B cell (primary cell): ENCODE measurements around the gene PCSK6. TPM values are rescaled to one million over a fixed set of nuclear protein-coding genes. Genes with fewer than 3 reads are reported as not detected.

ENCODE experiments used
- ATAC-seq: fragments of 200-7000 bp; cut with Tn5 transposase; one replicate; pipeline ENCODE4 v1.10.0; 2021; ENCODE audit warnings: low read depth, mild to moderate bottlenecking, moderate number of reproducible peaks, moderate library complexity
- CTCF ChIA-PET: fragments of 350-600 bp; sonication (Branson Sonifier 250); formaldehyde crosslinking; loops from one replicate; lab custom pipeline; 2021; ENCODE audit warnings: antibody characterized with exemption, inconsistent platforms; lab: Charles Lee
- POLR2A ChIA-PET: fragments of 350-600 bp; sonication (Branson Sonifier 250); formaldehyde crosslinking; loops from one replicate; lab custom pipeline; 2021; ENCODE audit warnings: antibody characterized with exemption; lab: Charles Lee
- DNase-seq: peaks from one replicate; pipeline ENCODE4 v3.0.0; 2013
- H2AFZ ChIP-seq: 2 replicates; pipeline ENCODE4 v1.6.1; 2012; ENCODE audit warnings: mild to moderate bottlenecking, low read depth, low read length; ENCODE audit not compliant: insufficient read depth, poor library complexity, severe bottlenecking
- H3K27ac ChIP-seq, 2 donors: 1 replicate in 1 of 2; 2 replicates in 1 of 2; pipeline ENCODE4 v1.5.1; 2012 to 2013; ENCODE audit warnings: low read length in 2 of 2, mild to moderate bottlenecking in 2 of 2, moderate library complexity in 1 of 2
- H3K27me3 ChIP-seq, 4 experiments: fragments of 200-600 bp in 1 of 4; sonication (generic) in 1 of 4; replicated peaks in 1 of 4; 1 replicate in 2 of 4; 2 replicates in 2 of 4; pipeline versions ENCODE4 v1.6.1 to v1.7.0; 2013 to 2016; ENCODE audit warnings: low read length in 3 of 4, mild to moderate bottlenecking in 2 of 4, mixed read lengths in 1 of 4, moderate library complexity in 1 of 4; ENCODE audit not compliant: insufficient read depth in 4 of 4, control insufficient read depth in 3 of 4; ENCODE audit errors: control extremely low read depth in 1 of 4
- H3K36me3 ChIP-seq, 2 experiments: replicated peaks in 1 of 2; 1 replicate in 1 of 2; 2 replicates in 1 of 2; pipeline versions ENCODE4 v1.6.1 to v1.7.1; 2013; ENCODE audit warnings: low read length in 1 of 2; ENCODE audit not compliant: insufficient read depth in 2 of 2, control insufficient read depth in 1 of 2; ENCODE audit errors: control extremely low read depth in 1 of 2, extremely low read depth in 1 of 2
- H3K4me1 ChIP-seq, 2 donors: fragments of 200-600 bp in 1 of 2; sonication (generic) in 1 of 2; 1 replicate in 1 of 2; 2 replicates in 1 of 2; pipeline versions ENCODE4 v1.5.1 to v1.6.1; 2013 to 2017; ENCODE audit warnings: low read length in 2 of 2; ENCODE audit not compliant: control insufficient read depth in 2 of 2, insufficient read depth in 2 of 2
- H3K4me2 ChIP-seq: replicated peaks from 2 replicates; pipeline ENCODE3; 2012; ENCODE audit warnings: mild to moderate bottlenecking, low read depth, low read length; ENCODE audit not compliant: poor library complexity, severe bottlenecking
- H3K4me3 ChIP-seq, 5 experiments: fragments of 200-600 bp in 1 of 5; sonication (generic) in 1 of 5; 1 replicate in 3 of 5; 2 replicates in 2 of 5; pipeline versions ENCODE4 v1.5.1 to v1.7.0; 2011 to 2016; ENCODE audit warnings: low read length in 4 of 5, mild to moderate bottlenecking in 4 of 5, low read depth in 2 of 5, control low read depth in 1 of 5, moderate library complexity in 1 of 5; ENCODE audit not compliant: insufficient read depth in 1 of 5; ENCODE audit errors: control extremely low read depth in 1 of 5, extremely low read depth in 1 of 5
- H3K79me2 ChIP-seq: fragments of 200-600 bp; sonication (generic); one replicate; pipeline ENCODE4 v1.6.0; 2016; ENCODE audit warnings: low read length; ENCODE audit not compliant: control insufficient read depth, insufficient read depth
- H3K9ac ChIP-seq: fragments of 200-600 bp; sonication (generic); 2 replicates; pipeline ENCODE4 v1.6.1; 2017; ENCODE audit warnings: mild to moderate bottlenecking, low read length, moderate library complexity
- H3K9me3 ChIP-seq, 3 donors: one replicate each; pipeline versions ENCODE4 v1.6.1 to v1.7.1; 2013; ENCODE audit warnings: low read length in 2 of 3; ENCODE audit not compliant: control insufficient read depth in 2 of 3, insufficient read depth in 1 of 3; ENCODE audit errors: control extremely low read depth in 1 of 3
- H4K20me1 ChIP-seq: 2 replicates; pipeline ENCODE4 v1.6.0; 2012; ENCODE audit warnings: mild to moderate bottlenecking, low read length; ENCODE audit not compliant: insufficient read depth, control insufficient read depth, poor library complexity, severe bottlenecking
- H3K27ac Mint-ChIP-seq: one replicate; pipeline ENCODE4 v1.8.0; 2021; ENCODE audit warnings: mixed read lengths
- H3K27me3 Mint-ChIP-seq: one replicate; pipeline ENCODE4 v1.8.0; 2021; ENCODE audit warnings: mixed read lengths
- H3K4me1 Mint-ChIP-seq: one replicate; pipeline ENCODE4 v1.8.0; 2021; ENCODE audit warnings: mixed read lengths
- H3K4me3 Mint-ChIP-seq: one replicate; pipeline ENCODE4 v1.8.0; 2021; ENCODE audit warnings: mixed read lengths
- H3K9me3 Mint-ChIP-seq: one replicate; pipeline ENCODE4 v1.8.0; 2022; ENCODE audit warnings: mixed read lengths; ENCODE audit not compliant: insufficient read depth
- EZH2 ChIP-seq: IDR thresholded peaks from 2 replicates; pipeline ENCODE4 v1.6.1; 2012; ENCODE audit warnings: borderline replicate concordance, low read depth, mild to moderate bottlenecking, moderate library complexity, low read length; ENCODE audit not compliant: insufficient read depth, poor library complexity, severe bottlenecking
- WGBS: methylation state at CpG from one replicate; pipeline ENCODE4 v1.1.5; 2013; ENCODE audit warnings: missing lambda C conversion rate; ENCODE audit not compliant: insufficient coverage; 5-methylcytosine and 5-hydroxymethylcytosine counted together
- intact Hi-C: fragments of 100-400 bp; cut with micrococcal nuclease; formaldehyde crosslinking; loops from one replicate; pipeline ENCODE4 v1.10.0; 2022
- polyA plus RNA-seq: library from polyadenylated mRNA; depleted of rRNA; stranded (reverse); fragments of >200 nt; gene quantifications from 2 replicates; pipeline ENCODE4 v1.2.3, GENCODE V29; 2012
- total RNA-seq, 2 donors: library from RNA; stranded (reverse); fragments of 120-200 nt in 1 of 2; gene quantifications; 1 replicate in 1 of 2; 2 replicates in 1 of 2; pipeline versions ENCODE4 v1.2.3 to v1.2.4, GENCODE V29; 2013 to 2022
- TF ChIP-seq, protein P1 (sequence below): fragments of 200-600 bp; IDR thresholded peaks from one replicate; pipeline ENCODE4 v1.8.0; 2022; ENCODE audit warnings: antibody characterized with exemption, mild to moderate bottlenecking

PCSK6 gene
- total and polyA plus RNA-seq, 2 donors (not counting 1 experiment from before 2014, with no cell fraction given): 0.66 to 1.6 TPM

DNA sequence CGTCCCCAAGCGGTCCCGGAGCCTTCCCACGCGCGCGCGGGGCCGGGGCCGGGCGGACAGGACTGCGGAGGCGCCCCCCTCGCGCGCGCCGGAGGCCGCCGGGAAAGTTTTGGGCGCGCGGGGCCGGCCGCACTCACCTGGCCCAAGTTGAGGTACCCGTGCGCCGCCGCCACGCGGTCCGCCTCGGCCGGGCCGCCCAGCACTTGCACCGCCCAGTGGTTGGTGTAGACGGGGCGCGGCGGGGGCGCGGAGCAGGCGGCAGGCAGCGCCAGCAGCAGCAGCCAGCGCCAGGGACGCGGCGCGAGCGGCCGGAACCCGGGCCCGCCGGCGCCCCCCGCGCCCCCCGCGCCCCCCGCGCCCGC lies 289 bp downstream of the PCSK6 start:
- no peaks in the 10 kb centered on the region for H3K9me3 Mint-ChIP-seq
- POLR2A ChIA-PET: no interaction called here
- peaks cover 51% of the 10 kb centered on the region for H3K27me3 Mint-ChIP-seq
- no peak overlapping the region for H3K4me3 Mint-ChIP-seq
- TF ChIP-seq, protein P1, sequence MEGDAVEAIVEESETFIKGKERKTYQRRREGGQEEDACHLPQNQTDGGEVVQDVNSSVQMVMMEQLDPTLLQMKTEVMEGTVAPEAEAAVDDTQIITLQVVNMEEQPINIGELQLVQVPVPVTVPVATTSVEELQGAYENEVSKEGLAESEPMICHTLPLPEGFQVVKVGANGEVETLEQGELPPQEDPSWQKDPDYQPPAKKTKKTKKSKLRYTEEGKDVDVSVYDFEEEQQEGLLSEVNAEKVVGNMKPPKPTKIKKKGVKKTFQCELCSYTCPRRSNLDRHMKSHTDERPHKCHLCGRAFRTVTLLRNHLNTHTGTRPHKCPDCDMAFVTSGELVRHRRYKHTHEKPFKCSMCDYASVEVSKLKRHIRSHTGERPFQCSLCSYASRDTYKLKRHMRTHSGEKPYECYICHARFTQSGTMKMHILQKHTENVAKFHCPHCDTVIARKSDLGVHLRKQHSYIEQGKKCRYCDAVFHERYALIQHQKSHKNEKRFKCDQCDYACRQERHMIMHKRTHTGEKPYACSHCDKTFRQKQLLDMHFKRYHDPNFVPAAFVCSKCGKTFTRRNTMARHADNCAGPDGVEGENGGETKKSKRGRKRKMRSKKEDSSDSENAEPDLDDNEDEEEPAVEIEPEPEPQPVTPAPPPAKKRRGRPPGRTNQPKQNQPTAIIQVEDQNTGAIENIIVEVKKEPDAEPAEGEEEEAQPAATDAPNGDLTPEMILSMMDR: no peak
- Histone ChIP-seq H3K9ac (no peak overlapping the region), H2AFZ (no peak overlapping the region), H3K4me1 (no peaks in the 10 kb centered on the region), H3K4me3 (no peak overlapping the region), H3K36me3 (no peaks in the 10 kb centered on the region), H3K9me3 (no peaks in the 10 kb centered on the region), H4K20me1 (no peaks in the 10 kb centered on the region), H3K27ac (no peak overlapping the region), H3K27me3 (peaks cover 0 to 36% (median 7%) of the 10 kb centered on the region in 4 experiments), H3K4me2 (no peak overlapping the region), H3K79me2 (no peaks in the 10 kb centered on the region)
- CTCF ChIA-PET: no interaction called here
- DNase-seq (no peak), ATAC-seq (peak; percentile 45)
- H3K27ac Mint-ChIP-seq: no peak overlapping the region
- 2% methylated on average over 62 of the region's 62 CpGs for WGBS
- intact Hi-C loops: no loop called here
- H3K4me1 Mint-ChIP-seq: peaks cover 3% of the 10 kb centered on the region

GRCh38 chr15:101488300-101489164 lies 975 bp downstream of the PCSK6 start:
- H2AFZ ChIP-seq: no peak overlapping the region
- H3K4me1 ChIP-seq: no peaks in the 10 kb centered on the region
- Mint-ChIP-seq H3K27me3 (peaks cover 47% of the 10 kb centered on the region), H3K9me3 (no peaks in the 10 kb centered on the region), H3K27ac (no peak overlapping the region), H3K4me1 (peaks cover 3% of the 10 kb centered on the region), H3K4me3 (no peak overlapping the region)
- no peaks in the 10 kb centered on the region for H3K36me3 ChIP-seq
- intact Hi-C loops: no loop called here
- H3K9ac ChIP-seq: no peak overlapping the region
- DNase-seq: no peak
- TF ChIP-seq, protein P1: no peak
- TF ChIP-seq EZH2: no peak
- H3K79me2 ChIP-seq: no peaks in the 10 kb centered on the region
- H4K20me1 ChIP-seq: no peaks in the 10 kb centered on the region
- ChIA-PET POLR2A (no interaction called here), CTCF (interaction anchor here (1.2 kb wide), 1 partner anchor 14 kb away, joined by 3 read pairs; no protein-coding TSS in a partner anchor)
- no peaks in the 10 kb centered on the region for H3K9me3 ChIP-seq
- ATAC-seq: no peak
- no peak overlapping the region for H3K27ac ChIP-seq
- peak overlapping the region; percentile 19 for H3K4me2 ChIP-seq
- 8% methylated on average over 84 of the region's 85 CpGs for WGBS
- no peak overlapping the region for H3K4me3 ChIP-seq
- H3K27me3 ChIP-seq: peaks cover 0 to 33% (median 7%) of the 10 kb centered on the region in 4 experiments
